Activated CD4-positive, alpha-beta T cell treated with anti-CD3 and anti-CD28 coated beads, Interleukin-10, Interleukin-2, amounts not matched to agents 100 ng/mL and 50 ng/mL, durations not matched to agents 16 hours and 8 hours (primary cell): ENCODE data around the gene HAO1.
"Not testable (repeated sequence)": the region's sequence is repeated elsewhere in the genome, so short reads cannot be mapped to it uniquely, and the experiment has no call there.

Experiments
- DNase-seq: peaks from one replicate; pipeline ENCODE4 v3.0.0-alpha.2; 2020

HAO1 gene

GRCh38 chr20:7850775-7851490 is 89.3 kb downstream of the HAO1 start:
- no peak for DNase-seq

- DNase-seq = no peak
Measured at GRCh38 chr20:7849675-7850074, 90.6 kb downstream of the HAO1 start.

- DNase-seq = no peak
Measured at GRCh38 chr20:7848351-7848750, 91.9 kb downstream of the HAO1 start.

GRCh38 chr20:7843613-7844012 is 96.6 kb downstream of the HAO1 start:
- DNase-seq = no peak

GRCh38 chr20:7841971-7842310 is 98.3 kb downstream of the HAO1 start:
- no peak for DNase-seq

- no peak for DNase-seq
Measured at GRCh38 chr20:7841291-7841970, 98.8 kb downstream of the HAO1 start.

GRCh38 chr20:7836076-7836475 is 104.2 kb downstream of the HAO1 start:
- DNase-seq = no peak

- DNase-seq = not testable (repeated sequence)
Measured at GRCh38 chr20:7834441-7834840, 105.8 kb downstream of the HAO1 start.
